Camera-type eye (tissue), 1 donor: ENCODE results near the gene VPS16. TPM values are rescaled to one million over a fixed set of nuclear protein-coding genes. Genes with fewer than 3 reads are reported as not detected.

Experiments
- total RNA-seq: library from RNA; depleted of rRNA; stranded (reverse); fragments of >200 nt; gene quantifications from one replicate; pipeline ENCODE4 v1.2.3, GENCODE V29; 2014

The VPS16 gene
- total RNA-seq: 46.4 TPM

GRCh38 chr20:2840138-2840966, at the start of gene VPS16, which contains the start of gene PCED1A:
VPS16 (plus strand) TSS chr20:2840745; CDS start chr20:2840775, 30 bp downstream.
PCED1A (minus strand) TSS chr20:2840655; CDS start chr20:2839912, 743 bp downstream.

GRCh38 chr20:2800521-2801285, 39.8 kb upstream of the VPS16 start, which contains the start of gene CPXM1:
CPXM1 (minus strand) TSS chr20:2800627; CDS start chr20:2800572, 55 bp downstream.

DNA sequence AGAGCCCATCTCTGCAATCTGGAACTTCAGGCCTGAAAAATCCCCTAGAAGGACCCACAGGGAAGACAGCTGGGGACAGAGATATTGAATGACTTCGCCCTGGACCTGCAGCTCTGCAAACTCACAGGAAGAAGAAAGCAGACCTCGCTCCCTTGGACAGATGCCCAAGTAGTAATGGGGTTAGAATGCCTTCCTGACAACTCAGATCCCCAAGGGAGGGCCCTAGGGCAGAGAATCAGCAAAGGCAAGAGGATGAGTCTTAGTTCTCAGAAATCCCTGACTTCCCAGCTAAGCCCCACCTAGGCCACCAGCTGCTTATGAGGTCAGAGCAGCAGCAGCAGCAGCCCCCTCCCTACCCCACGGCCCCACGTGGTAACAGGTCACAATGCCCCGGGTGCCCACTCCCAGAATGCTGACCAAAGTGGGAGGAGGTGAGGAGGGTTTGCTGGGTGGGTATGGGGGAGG, 25.9 kb upstream of the VPS16 start, which contains the start of gene C20orf141:
Gene C20orf141 (plus strand): TSS at position 401 of the 465 bp plus-strand sequence. CDS start 198 bp downstream, outside the sequence.

GRCh38 chr20:2816030-2816582, 24.4 kb upstream of the VPS16 start, which contains the start of gene TMEM239:
TMEM239 (plus strand) TSS chr20:2816364; CDS start chr20:2816555, 191 bp downstream.

DNA sequence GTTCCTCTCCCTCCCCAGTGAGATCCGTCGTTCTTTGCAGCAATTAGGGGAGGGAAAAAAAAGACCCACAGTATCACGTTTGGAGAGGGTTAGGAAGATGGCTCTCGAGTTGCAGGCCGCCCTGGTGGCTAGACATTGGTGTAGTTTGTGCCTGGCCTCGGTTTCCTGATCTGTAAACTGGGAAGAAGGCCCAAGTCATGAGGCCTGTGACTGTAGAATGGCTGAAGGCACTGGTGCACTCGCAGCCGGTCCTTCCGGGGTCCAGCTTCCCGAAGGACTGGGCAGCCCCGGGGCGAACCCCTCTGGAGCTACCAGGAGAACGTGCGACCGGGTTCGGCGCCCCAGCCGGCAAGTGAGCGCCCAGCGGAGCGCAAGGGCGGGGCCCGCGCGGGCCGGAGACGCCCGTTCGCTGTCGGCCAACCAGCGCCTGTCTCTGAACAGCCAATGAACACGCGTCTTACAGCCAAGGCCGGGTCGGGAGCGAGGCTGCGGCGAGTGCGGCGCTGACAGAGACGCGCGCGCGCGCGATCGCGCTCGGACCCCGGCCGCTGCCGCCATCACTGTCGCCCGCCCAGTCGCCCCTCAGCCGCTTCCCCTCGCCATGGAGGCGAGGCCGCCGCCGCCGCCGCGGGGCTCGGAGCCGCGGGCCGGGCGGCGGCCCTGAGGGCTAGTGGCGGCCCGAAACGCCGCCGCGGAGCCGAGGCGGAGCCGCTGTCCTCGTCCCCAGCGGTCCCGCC, 32.6 kb downstream of the VPS16 start, which contains the start of gene PTPRA:
Gene PTPRA (plus strand): TSS at position 472 of the 737 bp plus-strand sequence. CDS start 90,797 bp downstream, outside the sequence.

Other genes with a start within 250 kb of the VPS16 start
- 94.4 TPM for gene NOP56, start 188.1 kb upstream of the VPS16 start, total RNA-seq
- 105 TPM for gene IDH3B, start 176.5 kb upstream of the VPS16 start, total RNA-seq
- gene EBF4, start 148.0 kb upstream of the VPS16 start, total RNA-seq: 16.9 TPM
- gene CPXM1, start 40.1 kb upstream of the VPS16 start, total RNA-seq: 89.2 TPM
- not detected for gene C20orf141, start 25.8 kb upstream of the VPS16 start, total RNA-seq
- not detected for gene TMEM239, start 24.4 kb upstream of the VPS16 start, total RNA-seq
- 41.1 TPM for gene PCED1A, start 90 bp upstream of the VPS16 start, total RNA-seq
- gene PTPRA, start 32.7 kb downstream of the VPS16 start, total RNA-seq: 104 TPM
- gene GNRH2, start 202.9 kb downstream of the VPS16 start, total RNA-seq: 1.3 TPM
- gene MRPS26, start 205.3 kb downstream of the VPS16 start, total RNA-seq: 36.7 TPM
- gene OXT, start 230.9 kb downstream of the VPS16 start, total RNA-seq: not detected
- gene AVP, start 244.0 kb downstream of the VPS16 start, total RNA-seq: not detected